H9 (cell line): ENCODE data around the gene DUSP16. TPM values are rescaled to one million over a fixed set of nuclear protein-coding genes. Genes with fewer than 3 reads are reported as not detected.

Source experiments
- DNase-seq: peaks from one replicate; pipeline ENCODE4 v3.0.0-alpha.2; 2017
- H2AFZ ChIP-seq: one replicate; pipeline ENCODE4 v1.6.1; 2013; ENCODE audit warnings: mild to moderate bottlenecking, low read length, control low read depth, moderate library complexity
- H2AK5ac ChIP-seq: 2 replicates; pipeline ENCODE4 v1.6.1; 2013; ENCODE audit warnings: low read length, control low read depth, mixed read lengths; ENCODE audit not compliant: insufficient read length
- H2BK120ac ChIP-seq: one replicate; pipeline ENCODE4 v1.6.1; 2013; ENCODE audit warnings: low read depth, mild to moderate bottlenecking, low read length, control low read depth, inconsistent platforms; ENCODE audit not compliant: poor library complexity, severe bottlenecking
- H2BK12ac ChIP-seq: 2 replicates; pipeline ENCODE4 v1.6.1; 2013; ENCODE audit warnings: low read length, control low read depth, mixed read lengths, low read depth; ENCODE audit not compliant: insufficient read length
- H2BK15ac ChIP-seq: 2 replicates; pipeline ENCODE4 v1.6.1; 2013; ENCODE audit warnings: low read depth, low read length, control low read depth
- H2BK20ac ChIP-seq: one replicate; pipeline ENCODE4 v1.6.1; 2013; ENCODE audit warnings: low read depth, mild to moderate bottlenecking, low read length, control low read depth, inconsistent platforms; ENCODE audit not compliant: poor library complexity, severe bottlenecking
- H2BK5ac ChIP-seq: 2 replicates; pipeline ENCODE4 v1.6.1; 2013; ENCODE audit warnings: low read length, control low read depth, mixed read lengths; ENCODE audit not compliant: insufficient read length
- H3K14ac ChIP-seq: 2 replicates; pipeline ENCODE4 v1.6.1; 2013; ENCODE audit warnings: low read length, control low read depth; ENCODE audit not compliant: insufficient read depth
- H3K18ac ChIP-seq: 2 replicates; pipeline ENCODE4 v1.6.1; 2013; ENCODE audit warnings: low read depth, mild to moderate bottlenecking, mixed read lengths, low read length, control low read depth; ENCODE audit not compliant: insufficient read length
- H3K23ac ChIP-seq: 2 replicates; pipeline ENCODE4 v1.6.1; 2013; ENCODE audit warnings: low read length, control low read depth, mixed read lengths, low read depth; ENCODE audit not compliant: insufficient read length
- H3K23me2 ChIP-seq: 2 replicates; pipeline ENCODE4 v1.6.1; 2013; ENCODE audit warnings: low read depth, mild to moderate bottlenecking, mixed read lengths, low read length, control low read depth; ENCODE audit not compliant: insufficient read length, poor library complexity, severe bottlenecking
- H3K27ac ChIP-seq: 2 replicates; pipeline ENCODE4 v1.5.1; 2013; ENCODE audit warnings: low read length, control low read depth, mixed read lengths, low read depth; ENCODE audit not compliant: insufficient read length
- H3K27me3 ChIP-seq: 2 replicates; pipeline ENCODE4 v1.6.1; 2013; ENCODE audit warnings: low read length, control low read depth, inconsistent platforms; ENCODE audit not compliant: insufficient read depth
- H3K4ac ChIP-seq: 2 replicates; pipeline ENCODE4 v1.6.1; 2013; ENCODE audit warnings: low read depth, mild to moderate bottlenecking, control low read depth, inconsistent platforms, low read length, moderate library complexity
- H3K4me1 ChIP-seq: 2 replicates; pipeline ENCODE4 v1.6.1; 2013; ENCODE audit warnings: low read length, control low read depth, inconsistent platforms; ENCODE audit not compliant: insufficient read depth
- H3K4me2 ChIP-seq: 2 replicates; pipeline ENCODE4 v1.6.1; 2013; ENCODE audit warnings: low read length, control low read depth, mixed read lengths; ENCODE audit not compliant: insufficient read length, insufficient read depth
- H3K56ac ChIP-seq: 2 replicates; pipeline ENCODE4 v1.6.1; 2013; ENCODE audit warnings: low read depth, mild to moderate bottlenecking, mixed read lengths, low read length, control low read depth; ENCODE audit not compliant: insufficient read length
- H3K79me1 ChIP-seq: 2 replicates; pipeline ENCODE4 v1.6.1; 2013; ENCODE audit warnings: low read depth, mild to moderate bottlenecking, moderate library complexity, low read length, control low read depth, inconsistent platforms; ENCODE audit not compliant: insufficient read depth, poor library complexity, severe bottlenecking
- H3K79me2 ChIP-seq: 2 replicates; pipeline ENCODE4 v1.6.1; 2013; ENCODE audit warnings: low read length, control low read depth, inconsistent platforms; ENCODE audit not compliant: insufficient read depth
- H3K9ac ChIP-seq: 2 replicates; pipeline ENCODE4 v1.6.1; 2013; ENCODE audit warnings: low read length, control low read depth, mixed read lengths; ENCODE audit not compliant: insufficient read length; ENCODE audit errors: extremely low read depth
- H3K9me3 ChIP-seq: one replicate; pipeline ENCODE4 v1.6.1; 2013; ENCODE audit warnings: low read depth, low read length, inconsistent platforms; ENCODE audit not compliant: control insufficient read depth
- H3T11ph ChIP-seq: one replicate; pipeline ENCODE4 v1.6.1; 2013; ENCODE audit warnings: mild to moderate bottlenecking, low read length, control low read depth, inconsistent platforms
- H4K20me1 ChIP-seq: one replicate; pipeline ENCODE4 v1.6.1; 2013; ENCODE audit not compliant: control insufficient read depth, insufficient read length, insufficient read depth
- H4K5ac ChIP-seq: 2 replicates; pipeline ENCODE4 v1.6.1; 2013; ENCODE audit warnings: low read depth, mild to moderate bottlenecking, mixed read lengths, low read length, control low read depth; ENCODE audit not compliant: insufficient read length
- H4K8ac ChIP-seq: replicated peaks from 2 replicates; pipeline ENCODE4 v1.6.1; 2013; ENCODE audit warnings: low read length, control low read depth, mixed read lengths, low read depth; ENCODE audit not compliant: insufficient read length
- H4K91ac ChIP-seq: 2 replicates; pipeline ENCODE4 v1.6.1; 2013; ENCODE audit warnings: low read depth, mild to moderate bottlenecking, moderate library complexity, mixed read lengths, low read length, control low read depth; ENCODE audit not compliant: insufficient read length
- H3K27ac Mint-ChIP-seq, 3 experiments: 2 replicates in 2 of 3; 3 replicates in 1 of 3; pipeline ENCODE4 v1.8.0; 2020 to 2021; ENCODE audit warnings: mixed read lengths in 3 of 3, mild to moderate bottlenecking in 1 of 3, moderate library complexity in 1 of 3
- H3K27me3 Mint-ChIP-seq: 2 replicates; pipeline ENCODE4 v1.8.0; 2021; ENCODE audit warnings: low read depth, mild to moderate bottlenecking, moderate library complexity, mixed read lengths
- H3K36me3 Mint-ChIP-seq, 3 experiments: 2 replicates in 2 of 3; 3 replicates in 1 of 3; pipeline ENCODE4 v1.8.0; 2020 to 2021; ENCODE audit warnings: low read depth in 3 of 3, mixed read lengths in 3 of 3; ENCODE audit not compliant: insufficient read depth in 1 of 3
- H3K4me1 Mint-ChIP-seq, 2 experiments: 2 replicates each; pipeline ENCODE4 v1.8.0; 2020; ENCODE audit warnings: mixed read lengths in 2 of 2
- H3K4me3 Mint-ChIP-seq, 2 experiments: 2 replicates in 1 of 2; 3 replicates in 1 of 2; pipeline ENCODE4 v1.8.0; 2020 to 2021; ENCODE audit warnings: mild to moderate bottlenecking in 2 of 2, mixed read lengths in 2 of 2, moderate library complexity in 1 of 2
- H3K9me3 Mint-ChIP-seq, 2 experiments: 2 replicates in 1 of 2; 3 replicates in 1 of 2; pipeline ENCODE4 v1.8.0; 2020; ENCODE audit warnings: mild to moderate bottlenecking in 2 of 2, mixed read lengths in 2 of 2, moderate library complexity in 1 of 2
- CTCF ChIP-seq: fragments of 200-600 bp; sonication (generic); conservative IDR thresholded peaks from 3 replicates; pipeline ENCODE4 v1.8.0; 2021; ENCODE audit warnings: antibody characterized with exemption, mild to moderate bottlenecking
- WGBS: extraction: QIAGEN DNeasy Blood & Tissue Kit; methylation state at CpG from one replicate; pipeline ENCODE4 v1.1.7; 2013; ENCODE audit warnings: missing lambda C conversion rate, low lambda C conversion rate, mixed read lengths; ENCODE audit not compliant: insufficient read length; ENCODE audit errors: extremely low coverage; 5-methylcytosine and 5-hydroxymethylcytosine counted together
- total RNA-seq: library from RNA; stranded (reverse); gene quantifications from 2 replicates; pipeline ENCODE4 v1.2.1, GENCODE V29; 2021

Gene DUSP16
- total RNA-seq, 1 experiment from 2014 or later = 64.0 TPM

DNA sequence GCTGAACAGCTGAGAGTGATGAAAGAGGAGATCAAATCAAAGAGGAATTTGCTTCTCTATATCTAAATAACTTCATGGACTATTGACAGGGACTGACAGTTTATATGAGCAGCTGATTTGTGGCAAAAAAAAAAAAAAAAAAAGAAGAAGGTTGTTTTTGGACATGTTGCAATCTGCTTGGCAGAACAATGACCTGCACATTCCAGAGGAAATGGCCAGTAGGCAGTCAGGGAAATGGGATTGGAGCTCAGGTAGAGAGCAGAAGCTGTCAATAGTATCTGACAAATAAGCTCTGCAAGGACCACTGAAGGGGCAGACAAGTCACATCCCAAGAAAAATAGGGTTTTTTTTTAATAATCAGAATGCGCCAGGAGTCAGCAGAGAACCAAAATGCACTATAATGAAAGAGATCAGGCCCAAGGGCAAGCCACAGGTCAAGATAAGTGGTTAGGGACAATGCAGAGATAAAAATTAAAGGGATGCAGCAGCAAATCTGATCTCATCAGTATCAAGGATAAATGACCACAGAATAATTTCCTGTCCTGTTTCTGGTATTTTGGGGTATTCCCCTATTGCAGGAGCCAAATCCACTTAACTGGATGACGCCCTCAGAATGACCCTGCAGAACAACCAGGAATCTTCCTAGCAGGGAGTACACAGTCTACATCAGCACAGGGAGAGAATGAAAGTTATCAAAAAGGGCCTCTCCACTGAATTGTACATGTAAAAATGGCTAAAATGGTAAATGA, 22.6 kb upstream of the DUSP16 start:
- no peaks in the 10 kb centered on the region for H3K36me3 Mint-ChIP-seq
- no peaks in the 10 kb centered on the region for H3K4me1 ChIP-seq
- H2BK120ac ChIP-seq = no peak overlapping the region
- no peak overlapping the region for H3K23ac ChIP-seq
- no peak overlapping the region for H3K4me2 ChIP-seq
- no peak overlapping the region for H2BK15ac ChIP-seq
- no peak overlapping the region for H2BK20ac ChIP-seq
- no peak overlapping the region for H2AFZ ChIP-seq
- no peak overlapping the region for H3K14ac ChIP-seq
- H3T11ph ChIP-seq = no peak overlapping the region
- no peak overlapping the region for H3K9ac ChIP-seq
- H4K91ac ChIP-seq = no peak overlapping the region
- no peaks in the 10 kb centered on the region for H3K79me1 ChIP-seq
- no peak overlapping the region for H3K18ac ChIP-seq
- H4K5ac ChIP-seq = no peak overlapping the region
- no peak overlapping the region for H2BK12ac ChIP-seq
- H3K23me2 ChIP-seq = no peaks in the 10 kb centered on the region
- no peaks in the 10 kb centered on the region for H3K9me3 ChIP-seq
- WGBS = no CpG with 5 or more reads among the region's 2 CpGs
- H4K20me1 ChIP-seq = no peaks in the 10 kb centered on the region
- H3K4me1 Mint-ChIP-seq = peaks cover 4 to 8% of the 10 kb centered on the region in 2 experiments; a peak in 2 of 4 replicates
- H3K27me3 Mint-ChIP-seq = peaks cover 2% of the 10 kb centered on the region; the same call in 1 of the 2 replicates
- no peak for DNase-seq
- TF ChIP-seq CTCF = no peak
- H3K56ac ChIP-seq = no peak overlapping the region
- H3K79me2 ChIP-seq = no peaks in the 10 kb centered on the region
- no peaks in the 10 kb centered on the region for H3K9me3 Mint-ChIP-seq
- H3K27ac ChIP-seq = no peak overlapping the region
- H4K8ac ChIP-seq = no peak overlapping the region
- no peak overlapping the region for H3K4ac ChIP-seq
- no peaks in the 10 kb centered on the region for H3K27me3 ChIP-seq
- H3K4me3 Mint-ChIP-seq = no peak overlapping the region
- no peak overlapping the region for H2AK5ac ChIP-seq
- no peak overlapping the region for H3K27ac Mint-ChIP-seq
- H2BK5ac ChIP-seq = no peak overlapping the region
